GM21723 (cell line): Measurements from ENCODE around the gene RNF220.

Experiments
- ATAC-seq: cut with Tn5 transposase; IDR thresholded peaks from one replicate; pipeline ENCODE4 v1.9.1; 2021; ENCODE audit warnings: mild to moderate bottlenecking, moderate library complexity; ENCODE audit not compliant: unreplicated experiment

RNF220 gene

GRCh38 chr1:44406737-44407429 lies 1.8 kb downstream of the RNF220 start:
- ATAC-seq = no peak

GRCh38 chr1:44407430-44408211 lies 2.6 kb downstream of the RNF220 start:
- ATAC-seq = no peak

GRCh38 chr1:44408212-44408582 lies 3.1 kb downstream of the RNF220 start:
- no peak for ATAC-seq

- ATAC-seq = no peak
Measured at GRCh38 chr1:44408632-44409602, 3.9 kb downstream of the RNF220 start.

GRCh38 chr1:44409757-44410156 lies 4.7 kb downstream of the RNF220 start:
- ATAC-seq = no peak

GRCh38 chr1:44411861-44412260 lies 6.8 kb downstream of the RNF220 start:
- no peak for ATAC-seq

GRCh38 chr1:44412601-44413000 lies 7.5 kb downstream of the RNF220 start:
- no peak for ATAC-seq

- no peak for ATAC-seq
Measured at GRCh38 chr1:44413740-44414139, 8.7 kb downstream of the RNF220 start.

GRCh38 chr1:44415013-44415412 lies 10.0 kb downstream of the RNF220 start:
- no peak for ATAC-seq

- ATAC-seq = no peak
Measured at GRCh38 chr1:44416408-44416807, 11.4 kb downstream of the RNF220 start.

- no peak for ATAC-seq
Measured at GRCh38 chr1:44417351-44418021, 12.4 kb downstream of the RNF220 start.

- ATAC-seq = no peak
Measured at GRCh38 chr1:44418022-44418673, 13.1 kb downstream of the RNF220 start.

- no peak for ATAC-seq
Measured at GRCh38 chr1:44419901-44420300, 14.8 kb downstream of the RNF220 start.

- ATAC-seq = no peak
Measured at GRCh38 chr1:44420535-44420934, 15.5 kb downstream of the RNF220 start.

GRCh38 chr1:44421446-44421884 lies 16.4 kb downstream of the RNF220 start:
- ATAC-seq = no peak

- no peak for ATAC-seq
Measured at GRCh38 chr1:44422161-44422560, 17.1 kb downstream of the RNF220 start.

GRCh38 chr1:44423591-44424537 lies 18.8 kb downstream of the RNF220 start:
- ATAC-seq = no peak

GRCh38 chr1:44424747-44425146 lies 19.7 kb downstream of the RNF220 start:
- no peak for ATAC-seq
